OCI-LY3 (cell line): ENCODE measurements around the gene PAK5.

Experiments used
- H2AFZ ChIP-seq: fragments of 200-600, 300-600 bp; shearing (Covaris generic); 2 replicates; pipeline ENCODE4 v1.6.0; 2014; ENCODE audit warnings: antibody characterized with exemption, low read depth, low read length
- H3K27ac ChIP-seq: fragments of 200-600, 300-600 bp; sonication (generic); 2 replicates; pipeline ENCODE4 v1.5.1; 2014; ENCODE audit warnings: mild to moderate bottlenecking, low read length, moderate library complexity, mixed read lengths
- H3K27me3 ChIP-seq: fragments of 200-600, 300-600 bp; sonication (generic); 2 replicates; pipeline ENCODE4 v1.6.1; 2014; ENCODE audit warnings: low read depth, low read length, mixed read lengths
- H3K36me3 ChIP-seq: fragments of 200-600, 300-600 bp; sonication (generic); replicated peaks from 2 replicates; pipeline ENCODE3; 2014; ENCODE audit warnings: low read depth, low read length, mixed read lengths
- H3K4me1 ChIP-seq: fragments of 300-600, 200-600 bp; sonication (generic); 2 replicates; pipeline ENCODE4 v1.6.1; 2014; ENCODE audit warnings: low read length, mixed read lengths
- H3K4me2 ChIP-seq: fragments of 200-600, 300-600 bp; sonication (generic); 2 replicates; pipeline ENCODE4 v1.6.1; 2014; ENCODE audit warnings: low read length, mixed read lengths
- H3K4me3 ChIP-seq: fragments of 300-600, 200-600 bp; sonication (generic); 2 replicates; pipeline ENCODE4 v1.5.1; 2014; ENCODE audit warnings: antibody characterized with exemption, mild to moderate bottlenecking, low read length, moderate library complexity
- H3K79me2 ChIP-seq: fragments of 300-600, 200-600 bp; shearing (Covaris generic); 2 replicates; pipeline ENCODE4 v1.6.1; 2014; ENCODE audit warnings: mild to moderate bottlenecking, low read length, mixed read lengths
- H3K9ac ChIP-seq: fragments of 300-600, 200-600 bp; shearing (Covaris generic); 2 replicates; pipeline ENCODE4 v1.6.0; 2014; ENCODE audit warnings: mild to moderate bottlenecking, low read length, moderate library complexity
- H3K9me3 ChIP-seq: fragments of 200-600, 300-600 bp; shearing (Covaris generic); 2 replicates; pipeline ENCODE4 v1.6.1; 2014; ENCODE audit warnings: low read length, mixed read lengths; ENCODE audit not compliant: insufficient read depth
- H4K20me1 ChIP-seq: fragments of 200-600, 300-600 bp; sonication (generic); 2 replicates; pipeline ENCODE4 v1.6.1; 2016; ENCODE audit warnings: low read length, mixed read lengths; ENCODE audit not compliant: insufficient read depth
- CTCF ChIP-seq: fragments of 200-600, 300-600 bp; sonication (generic); IDR thresholded peaks from 2 replicates; pipeline ENCODE4 v1.5.1; 2014; ENCODE audit warnings: antibody characterized with exemption, low read length, low read depth
- EZH2phosphoT487 ChIP-seq: fragments of 200-600 bp; shearing (Covaris generic); IDR thresholded peaks from 2 replicates; pipeline ENCODE4 v1.6.1; 2018; ENCODE audit warnings: antibody characterized with exemption, mixed run types, low read depth

The PAK5 gene

GRCh38 chr20:9616833-9617461 lies 221.9 kb downstream of the PAK5 start:
- TF ChIP-seq EZH2phosphoT487, result no peak
- TF ChIP-seq CTCF, result peak; percentile 97
- H3K79me2 ChIP-seq, result no peaks in the 10 kb centered on the region
- H2AFZ ChIP-seq, result no peak overlapping the region
- H3K27ac ChIP-seq, result no peak overlapping the region
- H3K4me1 ChIP-seq, result peaks cover 18% of the 10 kb centered on the region
- H3K4me3 ChIP-seq, result peak overlapping the region; percentile 41; the same call in 1 of the 2 replicates
- no peaks in the 10 kb centered on the region for H3K9me3 ChIP-seq
- no peak overlapping the region for H3K9ac ChIP-seq
- peaks cover 24% of the 10 kb centered on the region for H4K20me1 ChIP-seq
- H3K36me3 ChIP-seq, result no peaks in the 10 kb centered on the region
- H3K4me2 ChIP-seq, result peak overlapping the region; percentile 75
- H3K27me3 ChIP-seq, result peaks cover 50% of the 10 kb centered on the region

GRCh38 chr20:9616455-9616805 lies 222.4 kb downstream of the PAK5 start:
- Histone ChIP-seq H2AFZ (no peak overlapping the region), H4K20me1 (peaks cover 24% of the 10 kb centered on the region), H3K9me3 (no peaks in the 10 kb centered on the region), H3K9ac (no peak overlapping the region), H3K4me2 (peak overlapping the region; percentile 75), H3K4me3 (peak overlapping the region; percentile 41), H3K36me3 (no peaks in the 10 kb centered on the region), H3K79me2 (no peaks in the 10 kb centered on the region), H3K27me3 (peaks cover 55% of the 10 kb centered on the region), H3K4me1 (peaks cover 18% of the 10 kb centered on the region), H3K27ac (no peak overlapping the region)
- TF ChIP-seq CTCF (no peak), EZH2phosphoT487 (no peak)

GRCh38 chr20:9615766-9616454 lies 223.0 kb downstream of the PAK5 start:
- no peaks in the 10 kb centered on the region for H3K36me3 ChIP-seq
- H3K27ac ChIP-seq, result peak overlapping the region; percentile 11
- peak overlapping the region; percentile 41 for H3K4me3 ChIP-seq
- peaks cover 18% of the 10 kb centered on the region for H3K4me1 ChIP-seq
- H3K27me3 ChIP-seq, result peaks cover 59% of the 10 kb centered on the region
- H3K4me2 ChIP-seq, result peak overlapping the region; percentile 75
- TF ChIP-seq CTCF (no peak), EZH2phosphoT487 (no peak)
- H3K79me2 ChIP-seq, result no peaks in the 10 kb centered on the region
- no peak overlapping the region for H3K9ac ChIP-seq
- no peak overlapping the region for H2AFZ ChIP-seq
- peaks cover 24% of the 10 kb centered on the region for H4K20me1 ChIP-seq
- H3K9me3 ChIP-seq, result no peaks in the 10 kb centered on the region

- TF ChIP-seq EZH2phosphoT487 (no peak), CTCF (no peak)
- Histone ChIP-seq H3K27ac (no peak overlapping the region), H4K20me1 (peaks cover 24% of the 10 kb centered on the region), H3K9me3 (no peaks in the 10 kb centered on the region), H3K79me2 (no peaks in the 10 kb centered on the region), H3K27me3 (peaks cover 64% of the 10 kb centered on the region), H3K4me2 (no peak overlapping the region), H3K4me3 (no peak overlapping the region), H3K4me1 (peaks cover 18% of the 10 kb centered on the region), H3K36me3 (no peaks in the 10 kb centered on the region), H2AFZ (no peak overlapping the region), H3K9ac (no peak overlapping the region)
Observed at GRCh38 chr20:9615118-9615517, 223.8 kb downstream of the PAK5 start.
